GM19351 (cell line): Measurements from ENCODE around the gene OR2T5.
"Not testable (repeated sequence)": the region's sequence is repeated elsewhere in the genome, so short reads cannot be mapped to it uniquely, and the experiment has no call there.

ENCODE experiments used
- ATAC-seq: cut with Tn5 transposase; IDR thresholded peaks from one replicate; pipeline ENCODE4 v1.9.1; 2021; ENCODE audit warnings: mild to moderate bottlenecking, moderate library complexity; ENCODE audit not compliant: unreplicated experiment

OR2T5 gene, protein sequence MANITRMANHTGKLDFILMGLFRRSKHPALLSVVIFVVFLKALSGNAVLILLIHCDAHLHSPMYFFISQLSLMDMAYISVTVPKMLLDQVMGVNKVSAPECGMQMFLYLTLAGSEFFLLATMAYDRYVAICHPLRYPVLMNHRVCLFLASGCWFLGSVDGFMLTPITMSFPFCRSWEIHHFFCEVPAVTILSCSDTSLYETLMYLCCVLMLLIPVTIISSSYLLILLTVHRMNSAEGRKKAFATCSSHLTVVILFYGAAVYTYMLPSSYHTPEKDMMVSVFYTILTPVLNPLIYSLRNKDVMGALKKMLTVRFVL

DNA sequence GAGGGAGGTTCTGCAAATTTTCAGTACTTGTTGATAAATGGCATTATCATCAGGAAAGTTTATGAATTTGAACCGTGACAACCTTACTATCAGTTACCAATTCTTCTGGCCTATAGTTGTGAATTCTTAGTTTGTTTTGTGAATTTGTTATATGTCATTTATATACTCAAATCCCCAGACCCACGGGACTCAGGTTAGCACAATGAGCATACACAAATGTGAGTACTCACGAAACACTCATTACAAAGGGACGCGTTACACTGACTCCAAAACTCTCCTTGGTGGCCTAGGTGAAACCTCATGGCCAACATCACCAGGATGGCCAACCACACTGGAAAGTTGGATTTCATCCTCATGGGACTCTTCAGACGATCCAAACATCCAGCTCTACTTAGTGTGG is at the start of gene OR2T5:
TSS of gene OR2T5 (plus strand) at position 301 of the 400 bp plus-strand sequence. CDS start at position 301, 0 bp downstream.
- not testable (repeated sequence) for ATAC-seq

DNA sequence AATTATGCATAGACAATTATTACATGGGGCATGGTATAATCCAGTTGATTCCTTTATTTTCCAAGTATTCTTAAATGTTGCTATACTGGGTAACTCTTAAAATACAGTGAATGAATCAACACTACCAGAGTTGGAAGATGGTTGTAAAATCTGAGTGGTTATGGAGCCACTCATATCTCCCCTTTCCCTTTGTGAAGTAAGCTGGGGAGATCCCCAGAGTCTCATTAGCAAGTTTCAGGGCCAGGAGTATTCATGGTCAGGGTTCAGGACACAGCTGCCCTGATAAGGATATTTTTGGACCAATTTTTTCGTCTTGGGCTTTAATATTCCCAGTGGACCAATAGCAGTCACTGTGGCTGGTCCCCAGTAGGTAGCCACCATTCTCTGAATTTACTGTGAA is 49.7 kb upstream of the OR2T5 start:
- ATAC-seq: not testable (repeated sequence)

DNA sequence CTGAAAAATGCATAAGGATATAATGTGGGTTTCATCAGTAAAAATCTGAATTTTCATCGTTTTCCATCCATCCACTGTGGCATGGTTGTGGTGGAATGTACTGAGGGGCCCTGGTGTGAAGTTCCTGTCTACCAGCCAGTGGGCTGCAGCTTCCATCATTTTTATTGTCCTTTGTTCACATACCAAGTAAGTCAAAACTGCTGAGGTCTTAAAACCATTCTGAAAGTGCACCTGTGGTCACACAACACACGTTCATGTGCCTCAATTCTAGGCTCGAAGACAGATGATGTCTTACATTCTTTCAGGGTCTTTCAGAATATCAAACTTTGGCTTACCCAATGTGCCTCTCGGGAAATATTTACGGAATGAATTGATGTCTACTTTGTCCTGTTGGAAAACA is 49.1 kb upstream of the OR2T5 start:
- not testable (repeated sequence) for ATAC-seq

DNA sequence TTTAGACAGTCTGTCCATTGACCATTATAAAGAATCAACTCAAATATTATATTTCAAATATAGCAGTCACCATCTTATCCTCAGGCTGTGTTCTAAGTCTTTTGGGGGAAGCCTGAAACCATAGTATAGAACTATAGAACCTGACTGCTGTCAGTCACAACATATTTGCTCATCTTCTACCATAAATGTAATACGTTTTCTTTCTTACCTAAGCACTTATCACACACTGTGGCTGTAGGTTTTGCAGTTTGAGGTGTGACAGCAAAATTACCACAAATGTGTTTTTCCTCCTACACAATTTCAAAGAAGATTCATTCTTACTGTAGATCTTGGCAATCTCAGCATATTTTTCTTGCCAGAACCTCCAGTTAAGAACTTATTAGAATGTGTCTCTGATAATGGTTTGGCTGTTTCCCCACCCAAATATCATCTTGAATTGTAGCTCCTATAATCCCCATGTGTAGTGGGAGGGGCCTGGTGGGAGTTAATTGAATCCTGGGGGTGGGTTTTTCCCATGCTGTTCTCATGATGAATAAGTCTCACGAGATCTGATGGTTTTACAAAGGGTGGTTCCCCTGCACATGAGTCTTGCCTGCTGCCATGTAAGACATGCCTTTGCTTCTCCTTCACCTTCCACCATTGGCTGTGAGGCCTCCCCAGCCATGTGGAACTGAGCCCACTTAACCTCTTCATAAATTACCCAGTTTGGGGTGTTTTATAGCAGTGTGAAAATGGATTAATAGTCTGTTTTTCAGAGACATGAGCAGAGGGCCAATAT is 45.7 kb upstream of the OR2T5 start:
- ATAC-seq: not testable (repeated sequence)

DNA sequence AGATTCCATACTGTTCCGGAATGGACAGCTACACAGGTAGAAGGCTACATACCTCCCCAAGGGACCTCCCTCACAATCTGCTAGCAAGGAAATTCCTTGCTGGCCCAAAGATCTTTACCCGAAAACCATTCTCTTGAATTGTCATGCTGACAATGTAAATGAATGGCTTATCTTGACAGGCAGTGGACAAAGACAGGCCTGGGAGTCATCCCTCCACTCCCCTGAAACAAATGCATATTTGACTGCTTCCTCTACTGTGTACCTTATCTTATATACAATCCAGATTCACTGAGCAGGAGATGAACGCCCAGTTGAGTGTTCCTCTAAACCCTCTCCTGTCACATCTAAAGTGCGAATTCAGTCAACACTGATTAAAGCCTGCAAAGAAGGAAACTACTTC is 43.8 kb upstream of the OR2T5 start:
- ATAC-seq: not testable (repeated sequence)

DNA sequence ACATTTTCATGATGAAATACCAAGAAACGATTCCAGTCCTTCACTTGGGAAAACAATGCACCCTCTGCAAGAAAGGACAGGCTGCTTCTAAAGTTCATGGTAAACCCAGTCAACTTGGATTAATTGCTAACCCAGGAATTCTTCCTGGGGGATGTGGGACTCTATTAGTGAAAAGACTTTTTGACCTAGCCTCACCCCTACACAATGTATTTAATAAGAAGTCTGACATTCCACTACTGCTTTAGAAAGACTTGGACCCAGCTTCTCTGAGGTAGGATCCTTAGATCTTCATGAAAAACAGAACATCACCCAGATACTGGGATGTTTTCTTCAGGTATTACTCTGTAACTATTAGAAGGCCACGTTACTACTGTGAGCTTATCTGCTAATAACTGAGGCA is 43.0 kb upstream of the OR2T5 start, which contains the start of gene OR2T2:
TSS of gene OR2T2 (plus strand) at position 239 of the 400 bp plus-strand sequence. CDS start 7,161 bp downstream, outside the sequence.
- ATAC-seq: not testable (repeated sequence)

DNA sequence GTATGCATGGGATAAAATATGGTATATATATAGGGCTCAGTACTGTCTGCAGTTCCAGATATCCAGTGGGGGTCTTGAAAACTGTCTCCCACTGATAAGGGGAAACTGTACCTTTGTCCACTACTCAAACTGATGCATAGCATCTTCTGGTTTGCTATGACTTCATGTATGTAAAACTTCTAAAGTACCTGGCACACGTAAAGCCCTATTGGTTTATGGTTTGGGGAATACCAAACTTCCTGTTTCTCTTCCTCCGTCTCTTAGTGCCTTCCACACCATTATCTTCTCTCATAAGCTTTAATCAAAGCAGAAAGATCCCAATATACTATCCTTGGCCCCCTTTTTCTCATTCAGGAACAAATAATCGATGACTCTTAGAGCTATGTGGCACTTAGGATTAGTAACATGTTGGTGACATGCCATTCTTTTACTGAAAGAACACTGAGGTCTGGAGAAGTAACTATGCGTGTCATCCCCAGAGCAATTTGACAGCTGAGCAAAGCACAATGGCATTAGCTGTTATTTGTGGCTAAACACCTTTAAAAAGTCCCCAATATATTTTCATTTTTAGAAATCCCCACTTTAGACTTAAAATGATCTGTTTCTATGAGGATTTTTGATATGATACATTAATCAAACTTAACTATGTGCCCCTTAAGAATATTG is 39.8 kb upstream of the OR2T5 start:
- ATAC-seq: peak; percentile 40

DNA sequence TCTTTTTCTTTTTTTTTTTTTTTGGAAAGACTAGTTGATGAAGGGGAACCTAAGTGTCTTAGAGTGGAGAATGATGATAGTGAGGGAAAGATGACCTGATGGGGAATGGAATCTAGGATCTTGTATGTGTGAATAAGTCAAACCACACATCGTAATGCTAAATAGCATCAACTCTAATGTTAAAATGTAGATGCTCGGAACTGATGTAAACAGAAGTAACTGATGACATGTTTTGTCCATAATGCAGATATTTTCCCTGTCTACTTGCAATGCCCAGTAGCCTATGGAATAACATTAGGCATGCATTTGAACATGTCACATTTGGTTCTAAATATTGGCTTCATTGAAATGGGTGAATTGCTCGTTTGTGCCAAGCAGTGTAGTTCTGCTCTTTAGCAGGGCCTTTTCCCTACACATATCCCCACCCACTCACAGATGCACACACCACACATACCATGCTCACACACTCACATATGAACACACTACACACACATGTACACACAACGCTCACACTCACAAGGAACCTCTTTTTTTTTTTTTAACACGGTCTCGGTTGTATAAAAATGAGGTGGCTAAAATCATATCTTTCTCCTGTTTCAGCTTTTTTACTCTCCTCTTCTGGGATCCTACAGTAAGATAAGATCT is 38.4 kb upstream of the OR2T5 start:
- ATAC-seq: peak; percentile 4

DNA sequence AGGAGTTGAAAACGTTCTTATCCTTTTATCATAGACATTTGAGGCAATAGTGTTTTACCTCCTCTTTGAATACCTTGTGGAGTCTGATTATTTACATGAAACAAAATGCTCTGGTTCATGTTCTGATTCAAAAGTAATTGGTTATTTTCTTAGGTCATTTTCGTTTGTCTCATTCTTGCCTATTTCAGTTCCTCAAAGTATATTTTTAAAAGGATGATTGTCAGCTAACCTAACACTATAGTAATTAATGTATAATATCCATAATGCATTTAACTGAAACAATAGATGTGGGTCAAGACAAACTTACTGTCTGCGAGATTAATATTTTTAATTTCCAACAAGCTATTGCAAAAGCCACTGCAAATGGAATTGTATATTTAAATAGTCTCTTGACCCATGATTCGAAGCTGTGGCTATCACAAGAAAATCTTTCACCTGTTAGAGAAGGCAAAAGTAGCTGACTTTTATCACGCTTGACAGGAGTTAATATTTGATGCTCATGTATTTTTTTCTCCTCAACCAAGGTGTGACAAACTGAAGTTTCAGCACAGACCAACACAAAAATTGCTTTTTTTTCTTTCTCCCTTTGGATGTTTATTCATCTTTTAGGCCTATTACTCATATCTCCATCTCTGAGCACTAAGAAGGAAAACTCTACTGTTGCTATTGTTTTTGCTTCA is 37.8 kb upstream of the OR2T5 start:
- peak; percentile 65 for ATAC-seq

DNA sequence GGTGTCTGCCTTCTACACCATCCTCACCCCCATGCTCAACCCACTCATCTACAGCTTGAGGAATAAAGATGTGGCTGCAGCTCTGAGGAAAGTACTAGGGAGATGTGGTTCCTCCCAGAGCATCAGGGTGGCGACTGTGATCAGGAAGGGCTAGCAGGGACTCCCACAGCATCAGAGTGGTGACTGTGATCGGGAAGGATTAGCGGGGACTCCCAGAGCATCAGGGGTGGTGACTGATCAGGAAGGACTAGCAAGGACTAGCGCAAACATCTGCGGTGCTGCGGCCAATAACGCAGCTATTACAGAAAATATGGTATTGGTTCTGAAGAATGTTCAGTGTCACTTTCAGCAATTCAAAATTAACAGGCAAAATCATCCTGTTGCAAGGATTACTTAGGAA is 34.8 kb upstream of the OR2T5 start:
- ATAC-seq: not testable (repeated sequence)

DNA sequence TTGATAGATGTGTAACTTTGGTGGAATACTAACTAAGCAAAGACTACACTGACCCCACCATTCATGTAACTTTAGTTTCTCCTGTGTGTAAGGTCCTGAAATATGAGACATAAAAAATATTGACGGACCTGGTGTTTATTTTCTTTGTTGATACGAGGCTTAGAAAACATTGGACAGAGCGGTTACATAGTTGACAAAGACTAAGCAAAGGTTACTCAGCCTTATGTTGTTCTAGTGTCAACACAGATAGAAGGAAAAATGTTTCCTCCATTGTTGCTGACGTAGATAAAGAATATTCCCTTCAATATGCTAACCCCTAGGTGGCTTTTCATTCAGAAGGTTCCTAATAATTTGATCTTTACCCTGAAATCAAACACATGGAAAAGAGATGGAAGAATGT is 33.3 kb upstream of the OR2T5 start:
- not testable (repeated sequence) for ATAC-seq

DNA sequence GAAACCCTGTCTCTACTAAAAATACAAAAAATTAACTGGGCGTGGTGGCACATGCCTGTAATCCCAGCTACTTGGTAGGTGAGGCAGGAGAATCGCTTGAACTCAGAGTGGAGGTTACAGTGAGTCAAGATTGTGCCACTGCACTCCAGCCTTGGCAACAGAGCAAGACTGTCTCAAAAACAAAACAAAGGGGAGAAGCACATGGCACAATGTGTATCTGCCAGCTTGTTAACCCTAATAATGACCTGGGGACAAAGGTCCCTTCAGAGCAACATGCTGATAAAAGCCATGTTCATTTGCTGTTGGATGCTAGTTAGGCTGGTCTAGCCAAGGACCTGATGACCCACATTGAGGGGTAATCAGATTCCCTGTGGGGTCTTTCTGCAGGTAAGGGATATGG is 31.8 kb upstream of the OR2T5 start:
- not testable (repeated sequence) for ATAC-seq

DNA sequence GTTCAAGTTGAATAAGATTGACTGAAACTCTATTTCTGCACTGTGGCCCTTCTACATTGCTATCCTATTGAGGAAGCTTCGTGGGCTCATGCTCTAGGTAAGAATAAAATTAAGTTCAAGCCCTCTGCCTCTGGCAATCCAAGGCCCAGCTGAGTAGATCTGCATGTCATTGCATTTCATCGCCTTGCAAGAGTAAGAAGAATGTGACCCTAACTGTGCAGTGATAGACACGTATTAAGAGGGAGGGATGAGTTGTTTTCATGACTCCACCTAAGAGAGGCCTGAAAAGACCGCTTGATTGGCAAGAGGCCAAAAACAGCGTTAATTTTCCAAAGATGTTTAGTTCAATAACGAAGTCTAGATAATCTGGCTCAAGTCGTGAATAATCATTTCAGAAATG is 29.3 kb upstream of the OR2T5 start:
- ATAC-seq: not testable (repeated sequence)

DNA sequence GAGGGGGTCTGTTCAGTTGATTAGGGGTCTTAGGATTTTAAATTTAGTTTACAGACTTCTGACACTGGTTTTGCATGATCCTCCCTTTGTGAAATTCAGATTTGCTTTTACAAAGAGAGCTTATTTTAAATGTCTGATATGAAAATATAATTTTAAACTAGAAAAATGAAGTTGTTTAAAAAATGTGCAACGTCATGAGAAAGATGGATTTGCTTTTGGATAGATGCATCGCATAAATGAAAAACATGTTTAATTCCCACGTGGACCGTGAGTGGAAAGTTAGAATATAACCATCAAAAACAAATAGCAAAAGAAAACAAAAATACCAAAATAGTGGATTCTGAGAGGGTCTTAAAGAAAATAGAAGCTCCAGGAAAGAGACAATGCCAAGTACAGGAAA is 17.2 kb upstream of the OR2T5 start:
- ATAC-seq: no peak

DNA sequence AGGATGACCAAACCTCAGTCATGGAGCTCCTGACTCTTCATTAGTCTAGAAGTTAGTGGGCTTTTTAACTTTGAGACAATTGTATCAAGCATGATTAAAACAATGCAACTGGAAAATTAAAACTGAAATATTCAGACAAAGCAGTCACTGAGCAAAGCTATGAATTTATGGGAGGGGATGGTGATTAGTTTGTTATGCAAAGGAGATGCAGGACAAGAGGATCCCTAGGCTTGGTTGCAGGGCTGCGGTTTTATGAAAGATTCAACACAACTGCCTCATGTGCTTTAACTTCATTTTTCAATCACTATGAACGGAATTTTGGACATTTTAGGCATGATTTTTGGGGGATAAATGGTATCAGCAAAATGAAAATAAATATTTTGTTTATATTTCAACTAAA is 16.3 kb upstream of the OR2T5 start:
- not testable (repeated sequence) for ATAC-seq

DNA sequence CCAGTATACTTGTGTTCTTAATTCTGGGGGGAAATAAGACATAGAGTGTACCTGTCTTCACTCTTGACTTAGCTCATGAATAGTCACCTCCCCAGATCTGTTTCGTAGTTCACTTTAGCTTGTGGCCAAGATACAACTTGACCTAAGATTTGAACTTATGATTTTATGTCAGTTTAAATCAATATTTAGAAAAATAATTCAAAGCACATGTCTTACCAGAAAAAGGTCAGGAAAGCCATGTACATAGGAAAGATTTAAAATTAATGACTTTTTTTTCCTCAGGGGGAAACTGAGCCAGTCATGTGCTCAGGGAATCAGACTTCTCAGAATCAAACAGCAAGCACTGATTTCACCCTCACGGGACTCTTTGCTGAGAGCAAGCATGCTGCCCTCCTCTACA is 15.3 kb upstream of the OR2T5 start, which contains the start of gene OR2T3:
TSS of gene OR2T3 (plus strand) at position 301 of the 400 bp plus-strand sequence. CDS start at position 301, 0 bp downstream.
- ATAC-seq: not testable (repeated sequence)

DNA sequence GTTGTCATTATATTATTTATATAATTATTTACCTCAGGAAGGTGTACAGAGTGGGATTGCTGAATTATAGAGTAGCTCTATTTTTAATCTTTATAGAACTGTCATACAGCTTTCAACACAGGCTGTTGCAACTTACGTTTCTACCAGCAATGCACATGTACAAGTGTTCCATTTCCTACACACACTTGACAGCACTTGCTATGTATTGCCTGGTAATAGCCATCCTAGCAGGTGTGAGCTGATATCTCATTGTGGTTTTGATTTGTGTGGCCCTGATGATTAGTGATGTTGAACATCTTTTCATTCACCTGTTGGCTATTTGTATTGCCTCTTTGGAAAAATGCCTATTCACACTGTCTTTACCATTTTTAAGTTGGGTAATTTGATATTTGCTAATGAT is 12.7 kb upstream of the OR2T5 start:
- peak; percentile 70 for ATAC-seq

DNA sequence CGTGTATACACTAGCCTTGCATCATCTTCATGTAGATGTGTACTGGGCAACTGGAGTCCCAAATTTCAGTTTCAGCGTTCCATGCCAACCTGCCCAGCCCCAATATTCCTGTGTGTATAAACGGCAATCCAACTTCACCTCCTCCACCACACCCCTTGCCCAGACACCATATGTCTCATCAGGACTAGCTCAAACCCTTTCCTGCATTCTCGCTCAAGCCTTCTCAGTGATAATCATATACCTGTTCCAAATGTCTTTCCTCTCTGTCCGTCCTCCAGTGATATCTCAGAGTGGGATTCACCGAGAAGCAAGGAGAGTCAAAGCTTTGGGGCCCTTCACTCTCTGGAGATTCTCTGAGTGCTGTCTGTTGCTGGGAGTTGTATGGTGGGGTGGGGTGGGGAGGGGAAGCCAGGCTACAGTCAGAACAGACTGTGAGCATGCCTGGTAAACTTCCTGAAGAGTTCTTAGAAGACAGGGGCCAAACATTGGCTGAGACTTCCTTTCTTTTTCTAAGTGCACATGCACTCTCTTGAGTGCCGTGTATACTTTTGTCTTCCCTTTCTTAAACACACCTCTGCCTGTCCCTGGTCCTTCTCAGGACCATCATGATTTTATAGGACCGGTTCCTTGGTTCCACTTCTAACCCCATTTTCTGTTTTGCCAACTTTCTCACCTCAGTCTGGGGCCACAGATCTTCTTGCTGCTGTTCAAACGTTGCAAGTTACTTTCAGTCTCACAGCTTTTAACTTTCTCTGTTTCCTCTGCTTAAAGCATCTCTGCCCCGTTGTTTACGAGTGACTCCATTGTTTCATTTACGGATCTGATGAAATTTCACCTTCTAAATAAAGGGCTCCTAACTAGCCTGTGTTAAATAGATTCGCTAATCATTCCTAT is 6.5 kb upstream of the OR2T5 start:
- peak; percentile 91 for ATAC-seq

DNA sequence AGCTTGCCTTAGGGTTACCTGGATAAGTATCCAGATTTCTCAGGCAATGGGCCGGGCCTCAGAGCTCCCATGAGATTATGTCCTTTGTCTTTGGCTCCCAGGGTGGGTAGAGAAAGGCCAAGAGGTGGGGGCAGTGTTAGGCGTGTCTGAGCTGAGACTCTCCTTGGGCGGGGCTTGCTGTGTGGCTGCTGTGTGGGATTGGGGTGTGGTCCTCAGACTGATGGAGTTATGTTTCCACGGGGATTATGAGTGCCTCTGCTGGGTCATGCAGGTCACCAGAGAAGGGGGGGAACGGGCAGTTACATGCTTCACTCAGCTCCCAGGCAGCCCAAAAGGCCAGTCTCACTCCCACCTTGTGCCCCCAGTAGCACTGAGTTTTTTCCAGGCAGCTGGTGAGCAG is 8.3 kb downstream of the OR2T5 start:
- ATAC-seq: not testable (repeated sequence)
